Liver (tissue), 3 donors: Measurements from ENCODE around the gene MRPS23.

Experiments
- CTCF ChIP-seq: fragments of 150-350 bp; IDR thresholded peaks from 2 replicates; pipeline ENCODE4 v1.5.1; 2017; ENCODE audit warnings: improper control_type of control experiment, low read depth, low read length; ENCODE audit not compliant: missing input control
- EGR1 ChIP-seq, 2 donors: IDR thresholded peaks; 2 replicates each; pipeline ENCODE4 v1.6.1; 2016 to 2018; ENCODE audit warnings: antibody characterized with exemption in 2 of 2, low read depth in 2 of 2
- FOXA1 ChIP-seq: IDR thresholded peaks from 2 replicates; pipeline ENCODE4 v1.6.1; 2016; ENCODE audit warnings: antibody characterized with exemption
- HNF4G ChIP-seq: IDR thresholded peaks from 2 replicates; pipeline ENCODE4 v1.6.1; 2016; ENCODE audit warnings: antibody characterized with exemption
- NR2F2 ChIP-seq: IDR thresholded peaks from 2 replicates; pipeline ENCODE4 v1.6.1; 2016; ENCODE audit warnings: antibody characterized with exemption
- REST ChIP-seq: IDR thresholded peaks from 2 replicates; pipeline ENCODE4 v1.6.1; 2016; ENCODE audit warnings: antibody characterized with exemption, mild to moderate bottlenecking
- YY1 ChIP-seq: IDR thresholded peaks from 2 replicates; pipeline ENCODE4 v1.6.1; 2016; ENCODE audit warnings: antibody characterized with exemption, mild to moderate bottlenecking
- donor health status: healthy.
- donor health status: healthy.

GRCh38 chr17:57866319-57866718 is 16.5 kb upstream of the MRPS23 start:
- TF ChIP-seq NR2F2 (no peak), HNF4G (no peak), CTCF (no peak), EGR1 (IDR thresholded peaks at IDR 0.05; ENCODE audit: low read depth in 2 of 2) (no peak), REST (no peak), YY1 (no peak), FOXA1 (no peak)
